GM19372 (cell line): ENCODE results near the gene TAF1C.
"Not testable (repeated sequence)": the region's sequence is repeated elsewhere in the genome, so short reads cannot be mapped to it uniquely, and the experiment has no call there.

Experiments used
- ATAC-seq: cut with Tn5 transposase; IDR thresholded peaks from one replicate; pipeline ENCODE4 v1.9.1; 2021; ENCODE audit warnings: mild to moderate bottlenecking, low read depth, moderate library complexity; ENCODE audit not compliant: unreplicated experiment

TAF1C gene

DNA sequence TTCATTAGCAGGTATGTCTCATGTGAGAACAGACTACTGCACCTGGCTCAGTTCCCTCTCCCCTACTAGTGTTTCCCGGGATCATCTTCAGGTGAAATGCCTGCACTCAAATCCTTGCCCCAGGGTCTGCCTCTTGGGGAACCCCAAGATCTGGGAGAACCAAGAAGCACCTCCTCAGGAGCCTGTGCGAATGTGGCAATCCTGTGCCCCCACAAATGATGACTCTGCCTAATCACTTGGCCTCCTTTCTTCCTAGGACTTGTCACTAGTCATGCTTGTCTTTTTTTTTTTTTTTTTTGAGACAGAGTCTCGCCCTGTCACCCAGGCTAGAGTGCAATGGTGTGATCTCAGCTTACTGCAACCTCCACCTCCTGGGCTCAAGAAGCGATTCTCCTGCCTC, 25.8 kb upstream of the TAF1C start:
- no peak for ATAC-seq

DNA sequence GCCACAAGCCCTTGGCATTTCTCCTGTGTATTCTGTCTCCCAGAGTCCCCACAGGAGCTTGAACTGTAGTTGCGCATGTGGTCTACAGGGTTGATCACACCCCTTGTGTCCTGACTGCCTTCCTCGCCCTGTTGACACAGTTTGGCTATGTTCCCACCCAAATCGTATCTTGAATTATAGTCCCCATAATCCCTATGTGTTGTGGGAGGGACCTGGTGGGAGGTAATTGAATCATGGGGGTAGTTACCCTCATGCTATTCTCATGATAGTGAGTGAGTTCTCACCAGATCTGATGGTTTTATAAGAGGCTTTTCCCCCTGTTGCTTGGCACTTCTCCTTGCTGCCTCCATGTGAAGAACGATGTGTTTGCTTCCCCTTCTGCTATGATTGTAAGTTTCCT, 25.3 kb upstream of the TAF1C start:
- no peak for ATAC-seq

DNA sequence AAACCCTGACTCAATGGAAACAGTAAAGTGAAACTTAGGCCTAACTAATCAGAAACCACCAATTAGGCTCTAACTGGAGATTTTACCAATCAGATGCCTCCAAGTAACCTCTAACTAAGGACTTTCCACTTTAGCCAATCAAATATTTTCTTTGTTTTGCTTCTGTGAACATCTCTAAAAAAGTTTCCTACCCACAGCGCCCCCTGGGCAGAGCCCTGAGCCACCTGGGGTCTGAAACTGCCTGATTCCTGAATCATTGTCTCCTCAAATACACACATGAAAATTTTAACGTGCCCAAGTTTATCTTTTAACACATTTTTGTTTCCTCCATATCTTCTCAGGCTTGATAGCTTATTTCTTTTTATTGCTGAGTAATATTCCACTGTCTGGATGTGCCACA, 23.1 kb upstream of the TAF1C start:
- no peak for ATAC-seq

DNA sequence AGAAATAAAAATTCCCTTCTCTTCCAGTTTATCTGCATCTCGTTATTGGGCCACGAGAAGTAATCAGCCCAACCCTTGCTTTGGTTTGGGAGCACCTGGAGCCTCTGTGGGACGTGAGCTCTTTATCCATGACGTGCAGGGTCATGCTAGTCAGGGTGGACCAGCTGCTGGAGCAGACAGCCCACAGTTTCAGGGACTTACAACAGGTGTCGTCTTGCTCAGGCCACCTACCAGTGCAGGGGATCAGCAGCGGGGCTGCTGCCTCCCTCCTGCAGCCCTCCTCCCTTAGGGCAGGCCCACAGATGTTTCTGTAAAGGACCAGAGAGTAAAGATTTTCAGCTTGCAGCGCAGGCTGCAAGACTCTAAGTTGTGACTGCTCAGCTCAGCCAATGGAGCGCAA, 21.0 kb upstream of the TAF1C start:
- ATAC-seq, result no peak

DNA sequence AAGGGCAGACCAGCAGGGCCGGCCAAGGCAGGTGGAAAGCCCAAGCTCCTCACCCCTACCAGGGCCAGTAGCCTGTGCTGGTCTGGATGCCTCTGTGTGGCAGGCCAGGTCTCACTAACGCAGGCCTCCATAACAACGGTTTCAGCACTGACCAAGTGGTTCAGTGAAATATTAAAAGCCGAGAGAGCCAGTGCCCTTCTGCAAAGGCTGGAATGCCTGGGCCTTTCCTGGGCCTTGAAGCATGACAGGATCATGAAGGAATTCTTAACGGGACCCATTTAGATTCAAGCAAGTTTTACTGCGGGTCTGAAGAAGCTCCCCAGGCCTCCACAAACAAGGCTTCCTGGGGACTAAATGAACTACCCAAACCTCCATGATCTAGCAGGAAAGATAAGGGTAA, 20.4 kb upstream of the TAF1C start:
- no peak for ATAC-seq

DNA sequence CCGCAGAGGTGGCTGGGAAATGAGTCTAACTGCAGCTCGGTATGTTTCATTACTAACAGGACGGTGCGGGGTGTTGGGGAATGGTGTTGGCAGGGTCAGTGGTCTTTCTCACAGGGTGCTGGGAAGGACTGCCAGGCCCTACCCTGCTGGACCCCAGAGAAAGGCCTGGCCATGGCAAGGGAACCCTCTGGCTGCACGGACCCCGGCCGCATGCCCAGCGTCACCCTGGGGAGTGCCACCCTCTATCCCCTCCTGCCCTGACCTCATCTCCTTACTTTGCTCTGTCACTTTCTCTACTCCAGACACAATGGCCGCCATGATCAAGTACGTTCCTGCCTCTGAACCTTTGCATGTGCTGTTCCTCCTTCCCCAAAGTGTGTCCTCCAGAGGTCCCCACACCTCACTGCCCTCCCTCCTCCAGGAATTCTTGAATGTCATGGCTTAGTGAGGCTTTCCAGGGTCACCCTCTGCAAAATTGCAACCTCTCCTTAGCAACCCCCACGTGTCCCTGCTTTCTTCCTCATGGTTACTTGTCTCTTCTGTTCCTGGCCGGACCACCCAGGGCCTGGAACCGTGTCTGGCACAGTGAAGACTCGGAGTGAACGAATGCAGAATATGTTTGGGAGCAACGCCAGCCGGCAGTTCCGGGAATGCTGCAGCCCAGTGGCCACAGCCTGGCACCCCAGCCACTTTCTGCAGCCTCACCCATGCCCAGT, 19.3 kb upstream of the TAF1C start:
- ATAC-seq, result no peak

DNA sequence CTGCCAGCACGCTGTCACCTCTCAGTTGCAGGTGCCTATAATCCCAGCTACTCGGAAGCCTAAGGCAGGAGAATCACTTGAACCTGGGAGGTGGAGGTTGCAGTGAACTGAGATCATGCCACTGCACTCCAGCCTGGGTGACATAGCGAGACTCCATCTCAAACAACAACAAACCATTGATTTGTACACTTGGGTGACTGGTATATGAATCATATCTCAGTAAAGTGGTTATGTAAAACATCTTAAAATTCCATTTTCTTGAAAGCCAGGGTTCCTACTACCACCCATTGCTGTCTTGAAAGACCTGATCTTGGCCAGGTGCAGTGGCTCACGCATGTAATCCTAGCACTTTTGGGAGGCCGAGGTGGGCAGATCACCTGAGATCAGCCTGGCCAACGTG, 18.3 kb upstream of the TAF1C start:
- not testable (repeated sequence) for ATAC-seq

DNA sequence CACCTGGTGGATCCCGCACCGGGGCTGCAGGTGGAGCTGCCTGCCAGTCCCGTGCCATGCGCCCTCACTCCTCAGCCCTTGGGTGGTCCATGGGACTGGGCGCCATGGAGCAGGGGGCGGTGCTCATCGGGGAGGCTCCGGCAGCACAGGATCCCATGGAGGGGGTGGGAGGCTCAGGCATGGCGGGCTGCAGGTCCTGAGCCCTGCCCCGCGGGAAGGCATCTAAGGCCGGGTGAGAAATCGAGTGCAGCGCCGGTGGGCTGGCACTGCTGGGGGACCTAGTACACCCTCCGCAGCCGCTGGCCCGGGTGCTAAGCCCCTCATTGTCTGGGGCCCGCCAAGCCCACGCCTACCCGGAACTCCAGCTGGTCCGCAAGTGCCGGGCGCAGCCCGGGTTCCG, 17.7 kb upstream of the TAF1C start:
- ATAC-seq, result not testable (repeated sequence)

DNA sequence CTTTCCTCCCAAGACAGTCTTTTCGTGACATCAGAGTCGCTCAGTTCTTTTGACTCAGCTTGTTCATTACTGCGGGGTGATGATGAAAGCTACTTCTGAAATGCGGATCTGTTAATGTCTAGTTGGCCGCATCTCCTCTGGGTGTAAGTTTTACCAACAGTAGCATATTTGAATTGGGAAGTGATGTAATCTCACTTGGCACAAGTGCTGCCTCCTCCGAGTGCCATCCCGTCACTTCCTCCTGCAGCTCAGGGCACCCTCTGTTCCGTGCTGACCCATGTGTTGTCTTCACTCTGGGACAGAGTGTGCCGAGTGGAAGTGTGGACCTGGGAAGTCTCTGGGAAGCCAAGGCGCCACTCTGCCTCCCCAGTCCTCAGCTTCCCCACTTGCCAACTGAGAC, 13.0 kb upstream of the TAF1C start:
- no peak for ATAC-seq

DNA sequence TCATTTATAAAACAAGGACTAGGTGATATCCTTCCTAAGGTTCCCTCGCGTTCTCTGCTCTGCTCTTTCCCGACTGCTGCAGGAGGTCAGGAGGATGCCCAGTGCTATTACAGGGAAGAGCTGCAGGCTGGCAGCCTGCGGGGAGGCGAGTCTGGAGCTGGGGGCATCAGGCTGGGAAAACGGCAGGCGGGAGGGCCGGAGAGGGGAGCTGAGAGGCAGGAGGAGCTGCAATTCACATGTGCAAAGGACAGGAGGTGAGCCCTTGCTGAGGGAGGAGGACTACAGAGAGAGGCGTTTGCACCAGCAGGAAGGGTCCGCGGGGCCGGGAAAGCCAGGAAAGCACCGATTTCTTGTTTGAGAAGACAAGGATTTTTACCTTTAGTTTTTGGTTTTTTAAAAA, 12.2 kb upstream of the TAF1C start:
- ATAC-seq, result no peak

DNA sequence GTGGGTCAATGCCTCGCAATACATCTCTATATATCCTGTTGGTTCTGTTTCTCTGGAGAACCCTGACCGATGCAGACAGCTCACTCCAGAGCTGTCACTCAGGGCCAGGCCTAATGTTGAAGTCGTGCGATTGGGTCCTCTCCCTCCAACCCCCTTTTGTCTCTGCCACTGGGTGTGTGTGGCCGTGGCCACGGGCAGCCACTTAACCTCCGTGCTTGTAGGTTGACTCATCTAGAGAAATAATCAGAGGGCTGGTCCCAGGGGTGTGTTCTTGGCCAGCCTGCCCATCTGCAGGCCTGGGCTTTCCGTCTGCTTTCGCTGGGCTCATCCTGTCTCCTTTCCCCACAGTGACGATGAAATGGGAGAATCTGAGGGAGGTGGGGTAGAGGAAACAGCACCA, 11.5 kb upstream of the TAF1C start:
- no peak for ATAC-seq

DNA sequence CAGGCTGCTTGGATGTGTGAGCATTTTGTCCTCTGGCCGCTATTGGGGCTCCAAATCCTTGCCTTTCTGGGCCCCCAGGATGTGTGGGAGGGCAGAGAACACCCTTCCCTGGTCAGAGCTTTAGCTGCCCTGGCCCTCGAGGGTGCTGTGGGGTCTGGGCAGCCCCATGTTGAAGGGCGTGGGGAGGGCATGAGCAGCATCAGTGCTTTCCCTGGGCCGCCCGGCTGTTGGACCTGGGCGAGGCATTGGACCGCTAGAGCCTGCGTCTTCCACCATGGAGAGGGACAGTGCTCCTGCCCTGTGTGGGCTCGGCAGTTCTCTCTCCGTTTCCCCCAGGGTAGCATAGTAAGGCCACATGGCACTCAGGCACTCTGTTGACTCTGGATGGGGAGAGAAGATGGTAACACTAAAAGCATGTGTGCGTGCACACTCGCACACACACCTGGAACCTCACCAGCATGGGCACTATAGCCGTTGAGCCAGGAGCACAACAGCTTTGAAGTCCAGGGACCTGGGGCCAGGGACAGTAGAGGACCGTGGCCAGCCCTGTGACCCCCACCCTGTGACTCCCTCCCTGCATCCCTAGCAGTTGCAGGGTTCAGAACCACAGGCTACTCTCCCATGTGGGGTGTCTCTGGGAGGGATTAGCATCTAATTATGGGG, 10.7 kb upstream of the TAF1C start:
- no peak for ATAC-seq

DNA sequence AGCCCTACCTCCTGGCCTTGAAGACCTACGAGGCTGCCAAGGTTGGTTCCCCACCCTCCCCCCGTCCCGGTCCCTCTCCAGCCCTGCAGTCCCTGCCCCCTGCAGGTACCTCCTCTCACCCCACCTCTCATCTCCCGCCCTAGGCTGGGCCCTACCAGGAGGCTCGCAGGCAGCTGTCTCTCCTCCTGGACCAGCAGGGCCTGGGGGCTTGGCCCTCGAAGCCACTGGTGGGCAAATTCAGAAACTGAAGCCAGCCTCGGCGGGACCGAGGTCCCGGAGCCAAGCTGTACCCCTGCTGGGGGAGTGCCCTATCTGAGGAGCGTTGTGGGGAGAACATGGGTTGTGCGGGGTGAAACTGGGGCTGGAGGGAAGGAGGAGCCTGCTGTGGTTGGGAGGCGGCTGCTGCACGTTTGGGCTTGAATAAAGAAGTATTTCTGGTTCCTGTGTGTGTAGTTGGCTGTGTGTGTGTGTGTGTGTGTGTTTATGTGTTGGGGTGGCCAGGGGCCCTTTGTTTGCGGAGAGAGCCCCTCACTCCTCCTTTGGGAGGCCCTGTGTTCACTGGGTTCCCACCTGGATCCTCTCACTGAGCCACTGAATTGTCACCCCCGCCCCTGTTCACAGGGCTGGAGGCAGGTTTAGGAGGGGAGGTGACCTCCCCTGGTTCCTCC, 10.0 kb upstream of the TAF1C start:
- ATAC-seq, result no peak

DNA sequence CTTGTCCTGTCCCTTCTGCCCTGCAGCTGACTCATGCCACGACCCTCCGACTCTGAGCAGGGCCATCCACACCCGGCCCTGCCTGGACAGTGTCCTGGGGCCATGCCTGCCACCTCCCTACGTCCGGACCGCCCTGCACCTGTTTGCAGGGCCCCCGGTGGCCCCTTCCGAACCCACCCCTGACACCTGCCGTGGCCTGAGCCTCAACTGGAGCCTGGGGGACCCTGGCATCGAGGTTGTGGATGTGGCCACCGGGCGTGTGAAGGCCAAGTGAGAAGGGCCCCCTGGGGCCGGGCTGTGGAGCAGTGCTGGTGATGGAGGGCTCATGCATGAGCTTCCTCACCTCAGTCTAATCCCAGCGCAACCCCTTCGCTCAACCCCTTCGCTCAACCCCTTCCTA, 9.2 kb upstream of the TAF1C start:
- no peak for ATAC-seq

DNA sequence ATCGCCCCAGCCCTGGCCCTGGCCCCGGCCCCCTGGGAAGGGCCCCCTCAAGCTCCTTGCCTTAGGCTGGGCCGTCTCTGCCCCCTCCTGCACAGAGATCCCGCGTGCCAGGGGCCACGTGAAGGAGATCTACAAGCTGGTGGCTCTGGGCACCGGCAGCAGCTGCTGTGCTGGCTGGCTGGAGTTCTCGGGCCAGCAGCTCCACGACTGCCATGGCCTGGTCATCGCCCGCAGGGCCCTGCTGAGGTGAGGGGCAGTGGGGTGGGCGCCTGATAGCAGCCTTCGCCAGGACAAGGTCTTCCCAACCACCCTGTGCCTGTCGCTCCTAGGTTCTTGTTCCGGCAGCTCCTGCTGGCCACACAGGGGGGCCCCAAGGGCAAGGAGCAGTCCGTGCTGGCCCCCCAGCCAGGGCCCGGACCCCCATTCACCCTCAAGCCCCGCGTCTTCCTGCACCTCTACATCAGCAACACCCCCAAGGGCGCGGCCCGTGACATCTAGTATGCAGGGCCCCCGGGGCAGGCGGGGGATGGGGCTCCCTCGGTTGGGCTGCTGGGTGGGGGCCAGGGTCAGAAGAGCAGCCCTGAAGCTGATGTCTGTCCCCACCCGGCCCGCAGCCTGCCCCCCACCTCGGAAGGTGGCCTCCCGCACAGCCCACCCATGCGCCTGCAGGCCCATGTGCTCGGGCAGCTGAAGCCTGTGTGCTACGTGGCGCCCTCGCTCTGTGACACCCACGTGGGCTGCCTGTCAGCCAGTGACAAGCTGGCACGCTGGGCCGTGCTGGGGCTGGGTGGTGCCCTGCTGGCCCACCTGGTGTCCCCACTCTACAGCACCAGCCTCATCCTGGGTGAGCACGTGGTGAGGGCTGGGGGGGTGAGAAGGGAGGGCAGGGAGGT, 8.6 kb upstream of the TAF1C start:
- no peak for ATAC-seq

DNA sequence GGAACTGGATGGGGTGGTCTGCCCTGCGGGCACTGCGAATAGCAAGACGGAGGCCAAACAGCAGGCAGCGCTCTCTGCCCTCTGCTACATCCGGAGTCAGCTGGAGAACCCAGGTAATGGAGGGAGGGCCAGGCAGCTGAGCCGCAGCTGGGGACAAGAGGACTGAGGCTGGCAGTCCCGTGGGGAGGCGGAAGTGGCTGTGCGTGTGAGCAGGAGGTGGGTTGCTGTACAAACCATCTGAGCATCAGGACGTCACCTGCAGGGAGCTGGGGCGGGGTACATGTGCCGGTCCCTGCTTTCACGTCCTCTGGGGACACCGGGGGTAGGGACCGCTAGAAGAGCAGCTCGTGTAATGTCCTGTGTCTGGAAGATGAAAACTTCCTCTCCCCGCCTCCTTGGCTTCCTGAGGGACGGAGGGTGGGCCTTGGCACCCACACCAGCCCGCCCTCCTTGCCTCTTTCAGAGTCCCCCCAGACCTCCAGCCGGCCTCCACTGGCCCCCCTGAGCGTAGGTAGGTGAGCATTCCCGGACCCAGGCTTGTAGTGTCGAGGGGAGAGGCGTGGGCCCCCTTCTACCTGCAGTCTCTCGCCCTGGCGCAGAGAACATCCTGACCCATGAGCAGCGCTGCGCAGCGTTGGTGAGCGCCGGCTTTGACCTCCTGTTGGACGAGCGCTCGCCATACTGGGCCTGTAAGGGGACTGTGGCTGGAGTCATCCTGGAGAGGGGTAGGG, 7.8 kb upstream of the TAF1C start:
- ATAC-seq, result no peak

DNA sequence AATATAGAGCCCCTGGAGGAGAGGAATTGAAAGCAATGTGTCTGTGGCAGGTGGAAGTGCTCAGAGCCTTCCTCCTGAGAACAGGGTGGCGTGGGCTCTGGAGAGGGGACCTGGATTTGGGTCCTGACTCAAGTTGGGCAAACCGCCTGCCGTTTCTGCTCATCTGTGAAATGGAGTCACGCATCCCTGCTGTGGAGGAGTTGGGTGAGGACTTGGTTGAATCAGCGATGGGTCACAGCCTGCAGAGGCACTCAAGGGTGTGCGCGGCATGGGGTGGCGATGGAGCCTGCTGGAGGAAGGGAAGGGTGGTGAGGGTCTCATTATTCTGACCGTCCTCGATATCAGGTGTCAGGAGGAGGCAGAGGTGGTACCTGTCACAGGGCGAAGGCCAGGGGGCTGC, 7.2 kb upstream of the TAF1C start:
- no peak for ATAC-seq

DNA sequence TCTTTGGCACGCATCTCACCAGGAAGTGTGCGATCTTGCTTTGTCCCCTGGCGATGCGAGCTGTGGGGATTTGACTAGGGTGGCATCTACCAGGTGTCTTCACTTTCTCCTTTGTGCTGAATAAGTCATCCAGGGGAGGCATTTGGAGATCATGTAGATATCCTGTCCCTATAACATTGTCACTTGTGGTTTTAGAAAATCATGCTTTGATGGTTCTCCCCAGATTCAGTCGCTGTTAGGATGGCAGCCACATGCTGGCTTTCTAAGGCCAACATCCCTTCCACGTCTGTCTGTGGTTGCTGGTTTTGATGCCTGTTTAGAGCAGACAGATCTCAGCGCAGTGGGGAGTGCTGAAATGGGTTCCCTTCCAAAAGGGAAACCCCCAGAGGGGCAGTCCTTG, 6.6 kb upstream of the TAF1C start:
- no peak for ATAC-seq

DNA sequence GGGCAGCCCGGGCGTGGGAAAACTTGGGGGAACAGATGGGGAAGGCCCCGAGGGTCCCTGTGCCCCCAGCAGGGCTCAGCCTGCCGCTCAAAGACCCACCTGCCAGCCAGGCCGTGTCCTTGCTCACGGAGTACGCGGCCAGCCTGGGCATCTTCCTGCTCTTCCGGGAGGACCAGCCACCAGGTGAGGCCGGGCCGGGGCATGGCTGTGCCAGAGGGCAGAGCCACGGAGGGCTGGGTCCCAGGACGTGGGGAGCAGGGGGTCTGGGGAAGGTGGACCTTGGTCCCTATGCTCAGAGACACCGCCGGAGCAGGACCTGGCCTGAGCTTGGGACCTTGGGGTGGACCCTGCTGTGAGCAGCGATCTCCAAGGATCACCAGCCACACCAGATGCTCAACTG, 4.6 kb upstream of the TAF1C start:
- no peak for ATAC-seq

DNA sequence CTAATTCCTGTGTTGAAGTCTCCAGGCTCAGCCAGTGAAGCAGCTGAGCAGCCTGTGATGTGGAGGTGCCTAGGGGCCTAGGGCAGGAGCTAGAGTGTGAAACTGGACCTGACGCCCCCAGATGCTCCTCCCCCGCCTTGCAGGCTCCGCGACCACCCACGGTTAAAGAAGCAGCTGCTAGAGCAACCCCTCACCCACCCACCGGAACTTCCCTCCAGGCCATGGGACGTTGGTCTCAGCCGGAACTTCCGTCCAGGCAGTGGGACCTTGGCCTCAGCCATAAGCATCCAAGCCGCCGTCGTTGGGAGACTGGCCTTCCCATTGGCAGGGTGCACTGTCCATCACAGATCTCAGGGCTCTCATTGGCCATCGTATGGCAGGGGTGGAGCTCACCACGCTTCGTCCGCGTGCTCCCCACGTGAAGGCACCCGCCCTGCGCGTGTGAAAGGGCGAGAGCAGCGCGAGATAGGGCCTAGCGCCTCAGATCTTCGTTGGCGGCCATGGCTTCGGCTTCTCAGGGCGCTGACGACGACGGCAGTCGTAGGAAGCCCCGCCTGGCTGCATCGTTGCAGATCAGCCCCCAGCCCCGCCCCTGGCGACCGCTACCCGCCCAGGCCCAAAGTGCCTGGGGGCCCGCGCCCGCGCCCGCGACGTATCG, 4.0 kb upstream of the TAF1C start, which contains the start of gene ADAD2:
TSS of gene ADAD2 (plus strand) at position 427 of the 658 bp plus-strand sequence. CDS start at position 501, 74 bp downstream.
- no peak for ATAC-seq
